ENCODE results near the gene TCF19. TPM values are rescaled to one million over a fixed set of nuclear protein-coding genes. Genes with fewer than 3 reads are reported as not detected.
"Not testable (repeated sequence)": the region's sequence is repeated elsewhere in the genome, so short reads cannot be mapped to it uniquely, and the experiment has no call there.

Gene TCF19
- total and polyA plus RNA-seq, 2 donors (not counting 1 experiment from before 2014, with no cell fraction given), result 10.0 to 10.4 TPM

- H2AFZ ChIP-seq (ENCODE audit: insufficient read depth, low read depth, low read length, poor library complexity, severe bottlenecking); H3K27ac ChIP-seq (ENCODE audit: low read length in 2 of 2); H3K27me3 ChIP-seq (replicated peaks in 1 of 4; ENCODE audit: control extremely low read depth in 1 of 4, control insufficient read depth in 3 of 4, insufficient read depth in 4 of 4, low read length in 3 of 4); DNase-seq; H3K9me3 Mint-ChIP-seq (ENCODE audit: insufficient read depth); H3K4me2 ChIP-seq (replicated peaks; ENCODE audit: low read depth, low read length, poor library complexity, severe bottlenecking); H3K36me3 ChIP-seq (replicated peaks in 1 of 2; ENCODE audit: control extremely low read depth in 1 of 2, control insufficient read depth in 1 of 2, extremely low read depth in 1 of 2, insufficient read depth in 2 of 2, low read length in 1 of 2); ATAC-seq (ENCODE audit: low read depth); H3K9me3 ChIP-seq (ENCODE audit: control extremely low read depth in 1 of 3, control insufficient read depth in 2 of 3, insufficient read depth in 1 of 3, low read length in 2 of 3); H3K27me3 Mint-ChIP-seq; H3K79me2 ChIP-seq (ENCODE audit: control insufficient read depth, insufficient read depth, low read length); H3K27ac Mint-ChIP-seq; H3K9ac ChIP-seq (ENCODE audit: low read length); H3K4me3 ChIP-seq (ENCODE audit: control extremely low read depth in 1 of 5, extremely low read depth in 1 of 5, insufficient read depth in 1 of 5, low read depth in 2 of 5, low read length in 4 of 5): not testable (repeated sequence)
- Histone ChIP-seq H3K4me1 (ENCODE audit: control insufficient read depth in 2 of 2, insufficient read depth in 2 of 2, low read length in 2 of 2) (peaks cover 6 to 33% of the 10 kb centered on the region in 2 donors), H4K20me1 (ENCODE audit: control insufficient read depth, insufficient read depth, low read length, poor library complexity, severe bottlenecking) (peaks cover 17% of the 10 kb centered on the region)
- intact Hi-C loops (cut with micrococcal nuclease), result loop anchor here (5.0 kb wide), 2 partner anchors 472 to 982 kb away; partner anchors contain the start of genes AGPAT1, CSNK2B, LY6G5B and RNF5
- peak overlapping the region; percentile 82 for H3K4me3 Mint-ChIP-seq
- H3K4me1 Mint-ChIP-seq, result peaks cover 41% of the 10 kb centered on the region
- ChIA-PET POLR2A (interaction anchor here (1.1 kb wide), 1 partner anchor 169 kb away, joined by 4 read pairs; no protein-coding TSS in a partner anchor), CTCF (interaction anchor here (0.6 to 9.6 kb wide), 7 partner anchors 27 to 1473 kb away, joined by 3 to 210 read pairs (median 5); partner anchors contain the start of gene PSORS1C2)
- WGBS (ENCODE audit: insufficient coverage), result 97% methylated on average over 19 of the region's 41 CpGs
Measured at GRCh38 chr6:31195308-31195979, 37.1 kb downstream of the TCF19 start.

GRCh38 chr6:31196251-31197022 lies 38.0 kb downstream of the TCF19 start:
- peaks cover 44% of the 10 kb centered on the region for H3K4me1 Mint-ChIP-seq
- H3K36me3 ChIP-seq (replicated peaks in 1 of 2; ENCODE audit: control extremely low read depth in 1 of 2, control insufficient read depth in 1 of 2, extremely low read depth in 1 of 2, insufficient read depth in 2 of 2, low read length in 1 of 2); H3K79me2 ChIP-seq (ENCODE audit: control insufficient read depth, insufficient read depth, low read length); H2AFZ ChIP-seq (ENCODE audit: insufficient read depth, low read depth, low read length, poor library complexity, severe bottlenecking); ATAC-seq (ENCODE audit: low read depth); H3K9me3 Mint-ChIP-seq (ENCODE audit: insufficient read depth); H3K9me3 ChIP-seq (ENCODE audit: control extremely low read depth in 1 of 3, control insufficient read depth in 2 of 3, insufficient read depth in 1 of 3, low read length in 2 of 3); H3K27me3 ChIP-seq (replicated peaks in 1 of 4; ENCODE audit: control extremely low read depth in 1 of 4, control insufficient read depth in 3 of 4, insufficient read depth in 4 of 4, low read length in 3 of 4); H3K27me3 Mint-ChIP-seq: not testable (repeated sequence)
- Histone ChIP-seq H4K20me1 (ENCODE audit: control insufficient read depth, insufficient read depth, low read length, poor library complexity, severe bottlenecking) (peaks cover 17% of the 10 kb centered on the region), H3K4me3 (ENCODE audit: control extremely low read depth in 1 of 5, extremely low read depth in 1 of 5, insufficient read depth in 1 of 5, low read depth in 2 of 5, low read length in 4 of 5) (peak overlapping the region in 4 of 5 experiments; percentile 70 to 97 (median 86)), H3K9ac (ENCODE audit: low read length) (peak overlapping the region; percentile 99), H3K27ac (ENCODE audit: low read length in 2 of 2) (peak overlapping the region in 1 of 2 donors; percentile 100), H3K4me2 (replicated peaks; ENCODE audit: low read depth, low read length, poor library complexity, severe bottlenecking) (peak overlapping the region; percentile 86), H3K4me1 (ENCODE audit: control insufficient read depth in 2 of 2, insufficient read depth in 2 of 2, low read length in 2 of 2) (peaks cover 6 to 37% of the 10 kb centered on the region in 2 donors)
- POLR2A ChIA-PET, result interaction anchor here (0.7 to 2.8 kb wide), 7 partner anchors 38 to 1438 kb away, joined by 3 to 38 read pairs (median 4); partner anchors contain the start of genes CCHCR1 and TCF19
- peak overlapping the region; percentile 82 for H3K4me3 Mint-ChIP-seq
- peak; percentile 25 for DNase-seq
- peak overlapping the region; percentile 100 for H3K27ac Mint-ChIP-seq
- WGBS (ENCODE audit: insufficient coverage), result 75% methylated on average over 12 of the region's 25 CpGs
- intact Hi-C loops (cut with micrococcal nuclease), result loop anchor here (1.0 to 5.0 kb wide), 7 partner anchors 38 to 981 kb away; partner anchors contain the start of genes AGPAT1, CSNK2B, HLA-B and HLA-C
- CTCF ChIA-PET, result interaction anchor here (0.7 to 9.6 kb wide), 13 partner anchors 26 to 246 kb away, joined by 3 to 210 read pairs (median 4); no protein-coding TSS in a partner anchor
